Measurements from ENCODE around the gene CDPF1.

DNA sequence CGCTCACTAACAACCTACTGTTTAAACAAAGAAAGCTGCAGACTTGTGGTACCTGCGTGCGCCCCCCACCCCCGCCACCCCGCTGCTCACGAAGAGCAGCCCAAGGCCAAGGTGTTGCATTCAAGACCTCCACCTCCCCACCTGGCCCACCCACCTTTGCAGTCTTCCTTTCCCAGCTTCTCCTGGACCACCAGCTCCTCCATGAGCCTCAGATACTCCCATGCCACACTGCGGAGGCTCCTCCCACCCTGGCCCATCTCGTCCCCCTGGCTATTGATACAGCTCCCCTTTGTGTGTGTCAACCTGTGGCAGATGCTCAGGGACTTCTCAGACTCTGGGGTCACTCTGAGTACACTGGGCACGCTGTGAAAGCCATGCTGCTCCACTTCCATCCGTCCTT lies 3.9 kb downstream of the CDPF1 start:
- TF ChIP-seq, protein P1, sequence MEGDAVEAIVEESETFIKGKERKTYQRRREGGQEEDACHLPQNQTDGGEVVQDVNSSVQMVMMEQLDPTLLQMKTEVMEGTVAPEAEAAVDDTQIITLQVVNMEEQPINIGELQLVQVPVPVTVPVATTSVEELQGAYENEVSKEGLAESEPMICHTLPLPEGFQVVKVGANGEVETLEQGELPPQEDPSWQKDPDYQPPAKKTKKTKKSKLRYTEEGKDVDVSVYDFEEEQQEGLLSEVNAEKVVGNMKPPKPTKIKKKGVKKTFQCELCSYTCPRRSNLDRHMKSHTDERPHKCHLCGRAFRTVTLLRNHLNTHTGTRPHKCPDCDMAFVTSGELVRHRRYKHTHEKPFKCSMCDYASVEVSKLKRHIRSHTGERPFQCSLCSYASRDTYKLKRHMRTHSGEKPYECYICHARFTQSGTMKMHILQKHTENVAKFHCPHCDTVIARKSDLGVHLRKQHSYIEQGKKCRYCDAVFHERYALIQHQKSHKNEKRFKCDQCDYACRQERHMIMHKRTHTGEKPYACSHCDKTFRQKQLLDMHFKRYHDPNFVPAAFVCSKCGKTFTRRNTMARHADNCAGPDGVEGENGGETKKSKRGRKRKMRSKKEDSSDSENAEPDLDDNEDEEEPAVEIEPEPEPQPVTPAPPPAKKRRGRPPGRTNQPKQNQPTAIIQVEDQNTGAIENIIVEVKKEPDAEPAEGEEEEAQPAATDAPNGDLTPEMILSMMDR (IDR thresholded peaks at IDR 0.05): no peak
- TF ChIP-seq ZFX (IDR thresholded peaks at IDR 0.05; ENCODE audit: borderline replicate concordance): no peak

Data from 22Rv1 (cell line).